HCT116 (cell line): ENCODE data around the gene SMIM20. TPM values are rescaled to one million over a fixed set of nuclear protein-coding genes. Genes with fewer than 3 reads are reported as not detected.

Source experiments
- ATAC-seq: fragments of 200-7000 bp; cut with Tn5 transposase; 2 replicates; pipeline ENCODE4 v1.9.1; 2020; ENCODE audit warnings: mild to moderate bottlenecking, moderate library complexity
- BruUV-seq: library from RNA; stranded (reverse); fragments of 400-500 nt; replicated peaks from 2 replicates; lab custom pipeline; 2021; lab: Mats Ljungman, UMichigan
- CTCF ChIA-PET: fragments of 300-600 bp; sonication (Branson Sonifier 250); formaldehyde crosslinking; loops from one replicate; lab custom pipeline; 2021; ENCODE audit warnings: antibody characterized with exemption; lab: Charles Lee
- POLR2A ChIA-PET: fragments of 300-600, 350-600 bp; sonication (Branson Sonifier 250); formaldehyde crosslinking; loops from one replicate; lab custom pipeline; 2021; ENCODE audit warnings: antibody characterized with exemption; lab: Charles Lee
- RAD21 ChIA-PET, 2 experiments: fragments of 300-600 bp; sonication (Branson Sonifier 250); formaldehyde crosslinking; loops; one replicate each; lab custom pipeline; 2023; ENCODE audit warnings: low total read pairs in 2 of 2; ENCODE audit not compliant: uncharacterized antibody in 2 of 2, unreplicated experiment in 2 of 2, low non-redundant PET in 1 of 2; lab: Charles Lee
- DNase-seq: peaks from one replicate; pipeline ENCODE4 v3.0.0-alpha.2; 2010; ENCODE audit warnings: low read depth, low spot score
- H2AFZ ChIP-seq: fragments of 200-600 bp; shearing (Covaris generic), sonication (generic); 2 replicates; pipeline ENCODE4 v1.6.1; 2017; ENCODE audit warnings: low read depth, mixed run types, mixed read lengths, antibody characterized with exemption, low read length; ENCODE audit not compliant: poor library complexity, severe bottlenecking
- H3K27ac ChIP-seq: 2 replicates; pipeline ENCODE4 v1.5.1; 2012; ENCODE audit warnings: low read depth, low read length
- H3K27me3 ChIP-seq: fragments of 200-600 bp; sonication (generic); 2 replicates; pipeline ENCODE4 v1.6.1; 2016; ENCODE audit warnings: mixed run types, low read length, mixed read lengths; ENCODE audit not compliant: insufficient read depth
- H3K36me3 ChIP-seq, 2 experiments: fragments of 200-500 bp in 1 of 2; fragments of 200-600 bp in 1 of 2; sonication (Bioruptor generic) in 1 of 2; sonication (generic) in 1 of 2; 2 replicates each; pipeline versions ENCODE4 v1.5.1 to v1.6.1; 2014 to 2016; ENCODE audit warnings: low read length in 2 of 2, inconsistent platforms in 1 of 2, mixed read lengths in 1 of 2, mixed run types in 1 of 2; ENCODE audit not compliant: insufficient read depth in 2 of 2, control insufficient read depth in 1 of 2
- H3K4me1 ChIP-seq, 2 experiments: fragments of 200-600 bp in 1 of 2; sonication (generic) in 1 of 2; 2 replicates each; pipeline versions ENCODE4 v1.5.1 to v1.6.1; 2012 to 2017; ENCODE audit warnings: low read length in 2 of 2, inconsistent platforms in 1 of 2, mild to moderate bottlenecking in 1 of 2, mixed read lengths in 1 of 2, mixed run types in 1 of 2, moderate library complexity in 1 of 2; ENCODE audit not compliant: insufficient read depth in 2 of 2, control insufficient read depth in 1 of 2
- H3K4me2 ChIP-seq: fragments of 200-600 bp; sonication (generic); 2 replicates; pipeline ENCODE4 v1.6.1; 2017; ENCODE audit warnings: mixed run types, low read length, mixed read lengths
- H3K4me3 ChIP-seq, 2 experiments: fragments of 200-600 bp in 1 of 2; sonication (generic) in 1 of 2; replicated peaks in 1 of 2; 2 replicates each; pipeline ENCODE4 v1.5.1; 2011 to 2016; ENCODE audit warnings: low read length in 2 of 2, control low read depth in 1 of 2, low read depth in 1 of 2, mild to moderate bottlenecking in 1 of 2, mixed read lengths in 1 of 2, mixed run types in 1 of 2
- H3K79me2 ChIP-seq: fragments of 200-600 bp; sonication (generic); 2 replicates; pipeline ENCODE4 v1.6.1; 2017; ENCODE audit warnings: mild to moderate bottlenecking, mixed run types, low read length, moderate library complexity, mixed read lengths; ENCODE audit not compliant: insufficient read depth
- H3K9ac ChIP-seq: fragments of 200-600 bp; sonication (generic); 2 replicates; pipeline ENCODE4 v1.6.1; 2016; ENCODE audit warnings: low read length, mixed read lengths
- H3K9me2 ChIP-seq: fragments of 200-600 bp; sonication (generic), shearing (Covaris generic); 2 replicates; pipeline ENCODE4 v1.6.1; 2017; ENCODE audit warnings: mixed run types, mild to moderate bottlenecking, moderate library complexity; ENCODE audit not compliant: insufficient read depth
- H3K9me3 ChIP-seq, 2 experiments: fragments of 200-500 bp in 1 of 2; fragments of 200-600 bp in 1 of 2; sonication (Bioruptor generic) in 1 of 2; sonication (generic) in 1 of 2; 2 replicates each; pipeline ENCODE4 v1.6.1; 2014 to 2017; ENCODE audit warnings: low read length in 2 of 2, mixed read lengths in 2 of 2, inconsistent platforms in 1 of 2, low read depth in 1 of 2, mild to moderate bottlenecking in 1 of 2, mixed run types in 1 of 2, moderate library complexity in 1 of 2; ENCODE audit not compliant: control insufficient read depth in 1 of 2, insufficient read depth in 1 of 2
- H4K20me1 ChIP-seq: fragments of 200-600 bp; sonication (generic), shearing (Covaris generic); 2 replicates; pipeline ENCODE4 v1.6.1; 2017; ENCODE audit warnings: mixed run types, mild to moderate bottlenecking, moderate library complexity; ENCODE audit not compliant: insufficient read depth
- EZH2phosphoT487 ChIP-seq: fragments of 200-600 bp; IDR thresholded peaks from 2 replicates; pipeline ENCODE4 v1.6.1; 2018; ENCODE audit warnings: antibody characterized with exemption, borderline replicate concordance
- FOSL1 ChIP-seq: IDR thresholded peaks from 2 replicates; pipeline ENCODE4 v1.6.1; 2012; ENCODE audit warnings: low read depth
- POLR2A ChIP-seq: IDR thresholded peaks from 2 replicates; pipeline ENCODE4 v1.7.0; 2011; ENCODE audit warnings: borderline replicate concordance; ENCODE audit not compliant: insufficient read depth, insufficient read length; ENCODE audit errors: extremely low read depth
- POLR2AphosphoS5 ChIP-seq: IDR thresholded peaks from 2 replicates; pipeline ENCODE4 v1.6.1; 2011; ENCODE audit warnings: mild to moderate bottlenecking, low read depth, low read length, moderate library complexity
- SIN3A ChIP-seq: IDR thresholded peaks from 2 replicates; pipeline ENCODE4 v1.6.1; 2012; ENCODE audit warnings: low read depth
- YY1 ChIP-seq: IDR thresholded peaks from 2 replicates; pipeline ENCODE4 v1.6.1; 2011; ENCODE audit warnings: low read length, low read depth, moderate library complexity, mild to moderate bottlenecking; ENCODE audit not compliant: insufficient replicate concordance; ENCODE audit errors: extremely low read depth
- ZFX ChIP-seq: fragments of 450-650 bp; IDR thresholded peaks from 2 replicates; pipeline ENCODE4 v1.6.1; 2017
- intact Hi-C: fragments of 100-400 bp; cut with micrococcal nuclease; formaldehyde crosslinking; loops from 2 replicates; pipeline ENCODE4 v1.10.0; 2022
- total RNA-seq: library from RNA; stranded (reverse); gene quantifications from one replicate; pipeline ENCODE4 v1.2.1, GENCODE V29; 2021; ENCODE audit not compliant: unreplicated experiment
- TF ChIP-seq, protein P1 (sequence below), 3 experiments: fragments of 200-600 bp in 1 of 3; sonication (generic) in 1 of 3; IDR thresholded peaks in 2 of 3; conservative IDR thresholded peaks in 1 of 3; 2 replicates each; pipeline ENCODE4 v1.5.1; 2012 to 2017; ENCODE audit warnings: low read depth in 2 of 3, low read length in 2 of 3, antibody characterized with exemption in 1 of 3, borderline replicate concordance in 1 of 3, control low read depth in 1 of 3, mild to moderate bottlenecking in 1 of 3, mixed read lengths in 1 of 3, mixed run types in 1 of 3, moderate library complexity in 1 of 3; ENCODE audit not compliant: insufficient read depth in 1 of 3
- TF ChIP-seq, protein P2 (sequence below): IDR thresholded peaks from 2 replicates; pipeline ENCODE4 v1.6.1; 2012

The SMIM20 gene
- total RNA-seq, 1 experiment from 2014 or later, result 36.9 TPM

DNA sequence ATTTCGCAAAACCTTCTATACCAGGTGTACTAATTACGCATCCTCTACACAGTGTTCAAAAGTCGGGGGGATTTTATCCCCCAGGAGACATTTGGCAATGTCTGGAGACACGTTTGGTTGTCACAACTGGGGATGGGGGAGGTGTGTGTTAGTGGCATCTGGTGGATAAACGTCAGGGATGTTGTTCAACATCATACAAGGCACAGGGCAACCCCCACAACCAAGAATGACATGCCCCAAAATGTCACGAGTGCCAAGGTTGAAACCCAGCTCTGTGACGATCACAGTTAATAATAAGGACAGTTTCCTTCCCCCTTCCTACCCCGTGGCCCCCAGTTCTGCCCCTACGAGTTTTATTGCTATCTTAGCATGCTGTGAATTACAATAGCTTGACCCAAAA lies 35.3 kb upstream of the SMIM20 start:
- intact Hi-C loops, result no loop called here
- H3K36me3 ChIP-seq, result no peaks in the 10 kb centered on the region
- TF ChIP-seq FOSL1 (no peak), POLR2AphosphoS5 (no peak), ZFX (no peak), EZH2phosphoT487 (no peak), SIN3A (no peak), YY1 (no peak), POLR2A (no peak)
- TF ChIP-seq, protein P1, sequence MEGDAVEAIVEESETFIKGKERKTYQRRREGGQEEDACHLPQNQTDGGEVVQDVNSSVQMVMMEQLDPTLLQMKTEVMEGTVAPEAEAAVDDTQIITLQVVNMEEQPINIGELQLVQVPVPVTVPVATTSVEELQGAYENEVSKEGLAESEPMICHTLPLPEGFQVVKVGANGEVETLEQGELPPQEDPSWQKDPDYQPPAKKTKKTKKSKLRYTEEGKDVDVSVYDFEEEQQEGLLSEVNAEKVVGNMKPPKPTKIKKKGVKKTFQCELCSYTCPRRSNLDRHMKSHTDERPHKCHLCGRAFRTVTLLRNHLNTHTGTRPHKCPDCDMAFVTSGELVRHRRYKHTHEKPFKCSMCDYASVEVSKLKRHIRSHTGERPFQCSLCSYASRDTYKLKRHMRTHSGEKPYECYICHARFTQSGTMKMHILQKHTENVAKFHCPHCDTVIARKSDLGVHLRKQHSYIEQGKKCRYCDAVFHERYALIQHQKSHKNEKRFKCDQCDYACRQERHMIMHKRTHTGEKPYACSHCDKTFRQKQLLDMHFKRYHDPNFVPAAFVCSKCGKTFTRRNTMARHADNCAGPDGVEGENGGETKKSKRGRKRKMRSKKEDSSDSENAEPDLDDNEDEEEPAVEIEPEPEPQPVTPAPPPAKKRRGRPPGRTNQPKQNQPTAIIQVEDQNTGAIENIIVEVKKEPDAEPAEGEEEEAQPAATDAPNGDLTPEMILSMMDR (IDR thresholded peaks at IDR 0.05 in 2 of 3, conservative IDR thresholded peaks at IDR 0.05 in 1 of 3; ENCODE audit: borderline replicate concordance in 1 of 3, insufficient read depth in 1 of 3, low read depth in 2 of 3, low read length in 2 of 3), result no peak
- TF ChIP-seq, protein P2, sequence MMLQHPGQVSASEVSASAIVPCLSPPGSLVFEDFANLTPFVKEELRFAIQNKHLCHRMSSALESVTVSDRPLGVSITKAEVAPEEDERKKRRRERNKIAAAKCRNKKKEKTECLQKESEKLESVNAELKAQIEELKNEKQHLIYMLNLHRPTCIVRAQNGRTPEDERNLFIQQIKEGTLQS, result no peak
- H3K27me3 ChIP-seq, result no peaks in the 10 kb centered on the region
- H3K4me2 ChIP-seq, result no peak overlapping the region
- no peak for ATAC-seq
- H3K9me2 ChIP-seq, result no peaks in the 10 kb centered on the region
- H3K4me1 ChIP-seq, result no peaks in the 10 kb centered on the region
- CTCF ChIA-PET, result no interaction called here
- RAD21 ChIA-PET, result no interaction called here
- no peaks in the 10 kb centered on the region for H3K9me3 ChIP-seq
- no peak overlapping the region for H3K27ac ChIP-seq
- POLR2A ChIA-PET, result no interaction called here
- DNase-seq, result no peak
- no peaks in the 10 kb centered on the region for H4K20me1 ChIP-seq
- H3K9ac ChIP-seq, result no peak overlapping the region
- no peak overlapping the region for H2AFZ ChIP-seq
- no peaks in the 10 kb centered on the region for H3K79me2 ChIP-seq
- H3K4me3 ChIP-seq, result no peak overlapping the region
- no TSS peak for BruUV-seq
